ENCODE data around the gene TBC1D4. TPM values are rescaled to one million over a fixed set of nuclear protein-coding genes. Genes with fewer than 3 reads are reported as not detected.

Gene TBC1D4
- total RNA-seq, 1 experiment from 2014 or later, result 177 TPM

DNA sequence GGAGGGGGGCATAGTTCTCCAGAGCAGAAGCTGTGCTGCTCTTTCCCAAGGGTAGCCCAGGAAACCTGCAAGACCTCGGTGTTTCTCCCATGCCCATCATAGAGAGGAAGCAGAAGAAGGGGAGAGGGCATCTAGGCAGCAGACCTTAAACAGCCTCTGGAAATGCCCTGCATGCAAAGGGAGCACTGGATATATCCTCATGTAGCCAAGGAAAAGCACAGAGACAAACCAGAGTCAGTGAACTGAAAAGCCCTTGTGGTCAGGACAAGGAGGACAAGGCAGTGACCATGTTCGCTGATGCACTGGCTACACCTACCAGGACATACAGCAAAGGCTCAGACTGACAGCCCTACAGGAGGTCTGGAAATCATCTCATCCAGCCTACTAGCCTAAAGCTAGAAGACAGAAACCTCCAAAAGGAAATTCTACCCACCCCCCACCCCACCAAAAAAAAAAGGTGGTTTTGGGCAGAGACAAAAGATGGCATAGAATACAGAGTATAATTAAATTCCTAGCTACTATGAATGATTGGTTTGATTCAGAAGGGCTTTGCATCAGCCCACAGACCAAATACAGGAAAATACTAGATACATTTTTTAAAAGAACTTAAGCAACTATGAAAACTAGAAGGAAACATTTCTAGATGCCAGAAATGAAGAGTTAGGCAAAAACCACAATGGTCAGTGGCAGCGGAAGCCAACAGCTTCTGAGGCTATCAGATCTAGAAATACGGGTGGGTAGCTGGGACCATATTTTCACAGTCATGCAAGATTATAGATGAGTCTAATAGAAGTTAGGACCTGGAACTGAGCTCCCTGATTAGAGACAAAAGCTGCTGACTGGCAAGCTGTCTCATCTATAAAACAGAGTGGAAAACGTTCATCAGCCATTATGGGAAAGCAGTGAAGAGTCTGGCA lies 4.4 kb upstream of the TBC1D4 start:
- no peaks in the 10 kb centered on the region for H3K36me3 ChIP-seq (ENCODE audit: control insufficient read depth, insufficient read depth, low read length)
- no TSS peak for BruUV-seq (replicated peaks)
- ChIA-PET CTCF (no interaction called here), POLR2A (interaction anchor here (0.5 kb wide), 1 partner anchor 82 kb away, joined by 5 read pairs; no protein-coding TSS in a partner anchor)
- DNase-seq, result no peak
- Mint-ChIP-seq H3K9me3 (ENCODE audit: unreplicated experiment) (no peaks in the 10 kb centered on the region), H3K4me3 (ENCODE audit: unreplicated experiment) (no peak overlapping the region), H3K36me3 (ENCODE audit: insufficient read depth, unreplicated experiment) (peaks cover 8% of the 10 kb centered on the region), H3K27me3 (ENCODE audit: insufficient read depth, unreplicated experiment) (no peaks in the 10 kb centered on the region), H3K4me1 (ENCODE audit: low read depth, unreplicated experiment) (peaks cover 6% of the 10 kb centered on the region), H3K27ac (ENCODE audit: unreplicated experiment) (peak overlapping the region; percentile 33)
- H3K27me3 ChIP-seq (replicated peaks; ENCODE audit: control insufficient read depth, insufficient read depth, low read length), result no peaks in the 10 kb centered on the region
- intact Hi-C loops (cut with micrococcal nuclease; ENCODE audit: unreplicated experiment), result no loop called here
- no peak overlapping the region for H3K4me3 ChIP-seq (ENCODE audit: low read depth, low read length)
- TF ChIP-seq, protein P1, sequence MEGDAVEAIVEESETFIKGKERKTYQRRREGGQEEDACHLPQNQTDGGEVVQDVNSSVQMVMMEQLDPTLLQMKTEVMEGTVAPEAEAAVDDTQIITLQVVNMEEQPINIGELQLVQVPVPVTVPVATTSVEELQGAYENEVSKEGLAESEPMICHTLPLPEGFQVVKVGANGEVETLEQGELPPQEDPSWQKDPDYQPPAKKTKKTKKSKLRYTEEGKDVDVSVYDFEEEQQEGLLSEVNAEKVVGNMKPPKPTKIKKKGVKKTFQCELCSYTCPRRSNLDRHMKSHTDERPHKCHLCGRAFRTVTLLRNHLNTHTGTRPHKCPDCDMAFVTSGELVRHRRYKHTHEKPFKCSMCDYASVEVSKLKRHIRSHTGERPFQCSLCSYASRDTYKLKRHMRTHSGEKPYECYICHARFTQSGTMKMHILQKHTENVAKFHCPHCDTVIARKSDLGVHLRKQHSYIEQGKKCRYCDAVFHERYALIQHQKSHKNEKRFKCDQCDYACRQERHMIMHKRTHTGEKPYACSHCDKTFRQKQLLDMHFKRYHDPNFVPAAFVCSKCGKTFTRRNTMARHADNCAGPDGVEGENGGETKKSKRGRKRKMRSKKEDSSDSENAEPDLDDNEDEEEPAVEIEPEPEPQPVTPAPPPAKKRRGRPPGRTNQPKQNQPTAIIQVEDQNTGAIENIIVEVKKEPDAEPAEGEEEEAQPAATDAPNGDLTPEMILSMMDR (IDR thresholded peaks at IDR 0.05; ENCODE audit: insufficient read depth in 1 of 2, low read depth in 1 of 2, low read length in 1 of 2, severe bottlenecking in 1 of 2, unreplicated experiment in 1 of 2), result no peak
- H3K4me1 ChIP-seq, result peaks cover 13% of the 10 kb centered on the region
- no peaks in the 10 kb centered on the region for H3K9me3 ChIP-seq

DNA sequence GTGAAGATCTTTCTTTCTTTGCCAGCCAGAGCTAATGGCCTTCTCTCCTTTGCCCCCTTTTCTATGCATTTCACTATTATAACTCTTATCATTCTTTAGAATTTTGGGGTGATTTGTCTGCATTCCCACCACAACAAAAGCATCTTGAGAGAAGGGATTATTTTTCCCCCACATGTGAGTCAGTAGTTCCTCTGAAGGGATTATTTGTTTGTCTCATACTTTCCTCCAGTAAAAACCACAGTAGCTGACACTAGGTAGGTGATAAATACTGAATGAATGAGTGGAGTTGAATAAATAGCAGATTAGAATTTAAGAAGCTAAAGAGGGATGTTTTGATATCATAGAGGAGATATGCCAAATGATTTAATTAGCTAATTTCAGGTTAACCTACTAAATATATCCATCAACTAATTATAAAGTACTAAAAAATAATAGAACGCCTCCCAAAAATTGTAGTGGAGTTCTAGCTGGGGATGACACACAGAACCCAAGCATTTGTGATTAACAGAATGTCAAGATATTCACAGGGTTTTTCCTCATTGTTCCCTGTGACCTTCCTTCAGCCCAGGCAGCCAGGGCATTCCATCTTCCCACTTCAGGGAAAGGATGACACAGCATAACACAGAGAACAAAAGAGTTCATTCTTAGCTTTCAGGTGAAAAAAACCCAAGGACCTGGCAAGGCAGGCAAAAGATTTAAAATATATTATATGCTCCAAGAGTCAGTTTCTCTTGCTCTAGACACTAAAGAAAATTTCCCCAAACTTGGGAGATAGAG lies 3.5 kb upstream of the TBC1D4 start:
- H3K9me3 ChIP-seq, result no peaks in the 10 kb centered on the region
- no peaks in the 10 kb centered on the region for H3K9me3 Mint-ChIP-seq (ENCODE audit: unreplicated experiment)
- TF ChIP-seq, protein P1 (IDR thresholded peaks at IDR 0.05; ENCODE audit: insufficient read depth in 1 of 2, low read depth in 1 of 2, low read length in 1 of 2, severe bottlenecking in 1 of 2, unreplicated experiment in 1 of 2), result no peak
- H3K4me3 ChIP-seq (ENCODE audit: low read depth, low read length), result no peak overlapping the region
- POLR2A ChIA-PET, result no interaction called here
- H3K4me1 Mint-ChIP-seq (ENCODE audit: low read depth, unreplicated experiment), result peaks cover 6% of the 10 kb centered on the region
- no peak overlapping the region for H3K4me3 Mint-ChIP-seq (ENCODE audit: unreplicated experiment)
- H3K4me1 ChIP-seq, result peaks cover 13% of the 10 kb centered on the region
- peak overlapping the region; percentile 33 for H3K27ac Mint-ChIP-seq (ENCODE audit: unreplicated experiment)
- intact Hi-C loops (cut with micrococcal nuclease; ENCODE audit: unreplicated experiment), result no loop called here
- no peaks in the 10 kb centered on the region; the same call in 1 of the 2 replicates for H3K36me3 ChIP-seq (ENCODE audit: control insufficient read depth, insufficient read depth, low read length)
- H3K36me3 Mint-ChIP-seq (ENCODE audit: insufficient read depth, unreplicated experiment), result peaks cover 16% of the 10 kb centered on the region
- BruUV-seq (replicated peaks), result no TSS peak
- no peaks in the 10 kb centered on the region for H3K27me3 ChIP-seq (replicated peaks; ENCODE audit: control insufficient read depth, insufficient read depth, low read length)
- DNase-seq, result no peak
- no peaks in the 10 kb centered on the region for H3K27me3 Mint-ChIP-seq (ENCODE audit: insufficient read depth, unreplicated experiment)
- CTCF ChIA-PET, result no interaction called here

DNA sequence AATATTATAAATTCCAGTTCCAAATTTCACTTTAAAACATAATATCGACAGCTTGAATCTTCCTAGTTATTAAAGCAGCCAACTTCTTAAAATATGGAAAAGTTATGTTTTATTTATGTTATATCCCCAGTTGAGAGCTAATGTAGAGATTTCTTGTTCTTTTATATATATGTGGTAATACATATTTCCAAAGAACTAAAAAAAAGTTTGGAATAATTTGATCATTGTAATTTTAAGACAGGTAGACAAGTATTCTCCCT lies 781 bp upstream of the TBC1D4 start:
- intact Hi-C loops (cut with micrococcal nuclease; ENCODE audit: unreplicated experiment), result loop anchor here (1.0 to 5.0 kb wide), 6 partner anchors 56 to 180 kb away; partner anchors contain the start of genes LMO7 and UCHL3
- CTCF ChIA-PET, result interaction anchor here (1.0 to 1.8 kb wide), 13 partner anchors 9 to 225 kb away, joined by 3 to 34 read pairs (median 6); partner anchors contain the start of genes COMMD6 and UCHL3
- Histone ChIP-seq H3K9me3 (no peaks in the 10 kb centered on the region), H3K4me1 (peaks cover 35% of the 10 kb centered on the region), H3K27me3 (replicated peaks; ENCODE audit: control insufficient read depth, insufficient read depth, low read length) (no peaks in the 10 kb centered on the region), H3K36me3 (ENCODE audit: control insufficient read depth, insufficient read depth, low read length) (no peaks in the 10 kb centered on the region; the same call in 1 of the 2 replicates), H3K4me3 (ENCODE audit: low read depth, low read length) (peak overlapping the region; percentile 94)
- Mint-ChIP-seq H3K4me3 (ENCODE audit: unreplicated experiment) (peak overlapping the region; percentile 82), H3K9me3 (ENCODE audit: unreplicated experiment) (no peaks in the 10 kb centered on the region), H3K27ac (ENCODE audit: unreplicated experiment) (peak overlapping the region; percentile 73), H3K36me3 (ENCODE audit: insufficient read depth, unreplicated experiment) (peaks cover 43% of the 10 kb centered on the region), H3K27me3 (ENCODE audit: insufficient read depth, unreplicated experiment) (no peaks in the 10 kb centered on the region), H3K4me1 (ENCODE audit: low read depth, unreplicated experiment) (peaks cover 21% of the 10 kb centered on the region)
- TF ChIP-seq, protein P1 (IDR thresholded peaks at IDR 0.05; ENCODE audit: insufficient read depth in 1 of 2, low read depth in 1 of 2, low read length in 1 of 2, severe bottlenecking in 1 of 2, unreplicated experiment in 1 of 2), result no peak
- POLR2A ChIA-PET, result interaction anchor here (1.3 kb wide), 1 partner anchor 151 kb away, joined by 3 read pairs; no protein-coding TSS in a partner anchor
- no peak for DNase-seq
- BruUV-seq (replicated peaks), result no TSS peak
